PFSK-1 (cell line): Measurements from ENCODE around the gene PIK3CD.

Experiments
- POLR2AphosphoS5 ChIP-seq: IDR thresholded peaks from 2 replicates; pipeline ENCODE4 v1.6.1; 2012; ENCODE audit warnings: low read depth, mild to moderate bottlenecking, control low read depth, low read length, moderate library complexity
- REST ChIP-seq, 2 experiments: IDR thresholded peaks; 2 replicates each; pipeline versions ENCODE4 v1.6.1 to v1.8.0; 2011 to 2012; ENCODE audit warnings: low read depth in 2 of 2, low read length in 2 of 2, control low read depth in 1 of 2, inconsistent platforms in 1 of 2, mild to moderate bottlenecking in 1 of 2, moderate library complexity in 1 of 2; ENCODE audit not compliant: insufficient read depth in 1 of 2
- SIN3A ChIP-seq: IDR thresholded peaks from 2 replicates; pipeline ENCODE4 v1.6.1; 2012; ENCODE audit warnings: mild to moderate bottlenecking, low read length, moderate library complexity, borderline replicate concordance; ENCODE audit not compliant: insufficient read depth

- TF ChIP-seq SIN3A (no peak), POLR2AphosphoS5 (no peak), REST (IDR thresholded peaks at IDR 0.05; ENCODE audit: insufficient read depth in 1 of 2, low read depth in 2 of 2, low read length in 2 of 2) (no peak)
These were observed 54.6 kb downstream of the PIK3CD start for GRCh38 chr1:9706178-9706577.
